HUDEP-2 (cell line): ENCODE measurements around the gene ANGPTL8.

Experiments
- DNase-seq, 76 experiments: peaks; one replicate each; lab custom pipeline; 2025; ENCODE audit not compliant: unreplicated experiment in 76 of 76; lab: John Stamatoyannopoulos, UW

Gene ANGPTL8

DNA sequence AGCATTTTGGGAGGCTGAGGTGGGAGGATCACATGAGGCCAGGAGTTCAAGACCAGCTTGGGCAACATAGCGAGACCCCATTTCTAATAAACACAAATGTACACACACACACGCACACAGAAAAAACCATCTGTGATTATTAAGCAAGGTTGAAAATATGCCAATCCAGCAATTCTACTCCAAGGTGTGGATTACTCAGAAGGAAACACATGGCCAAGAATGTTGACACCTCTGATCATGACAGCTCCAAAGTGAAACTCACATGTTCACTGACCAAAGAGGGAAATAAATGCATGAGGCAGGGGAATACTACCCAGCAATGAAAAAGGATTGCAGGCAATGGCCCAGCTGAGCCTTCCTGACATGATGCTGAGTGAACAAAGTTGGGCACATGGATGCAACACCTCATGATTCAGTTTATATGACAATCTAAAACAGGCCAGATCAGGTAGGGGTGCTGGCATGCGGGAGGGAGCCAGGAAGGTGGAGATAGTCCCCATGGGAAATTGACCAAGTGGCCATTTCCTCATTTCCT is 18.5 kb downstream of the ANGPTL8 start:
- DNase-seq, result no peak

DNA sequence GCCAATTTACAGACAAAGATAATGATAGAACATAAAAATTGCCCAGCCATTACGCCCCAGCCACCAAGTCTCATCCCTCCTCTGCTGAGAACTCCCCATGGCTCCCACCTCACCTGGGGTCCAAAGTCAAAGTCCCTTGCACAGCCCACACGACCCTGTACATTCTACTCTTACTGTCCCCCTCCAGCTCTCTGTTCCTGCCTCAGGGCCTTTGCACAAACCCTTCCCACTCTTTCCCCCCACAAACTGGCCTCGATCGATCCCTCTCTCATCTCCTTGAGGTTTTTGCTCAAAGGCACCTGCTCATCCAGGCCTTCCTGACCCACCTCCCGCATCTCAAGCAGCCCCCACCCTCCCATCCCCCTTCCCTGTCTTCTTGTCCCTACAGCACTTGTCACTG is 21.6 kb downstream of the ANGPTL8 start:
- DNase-seq, result no peak

DNA sequence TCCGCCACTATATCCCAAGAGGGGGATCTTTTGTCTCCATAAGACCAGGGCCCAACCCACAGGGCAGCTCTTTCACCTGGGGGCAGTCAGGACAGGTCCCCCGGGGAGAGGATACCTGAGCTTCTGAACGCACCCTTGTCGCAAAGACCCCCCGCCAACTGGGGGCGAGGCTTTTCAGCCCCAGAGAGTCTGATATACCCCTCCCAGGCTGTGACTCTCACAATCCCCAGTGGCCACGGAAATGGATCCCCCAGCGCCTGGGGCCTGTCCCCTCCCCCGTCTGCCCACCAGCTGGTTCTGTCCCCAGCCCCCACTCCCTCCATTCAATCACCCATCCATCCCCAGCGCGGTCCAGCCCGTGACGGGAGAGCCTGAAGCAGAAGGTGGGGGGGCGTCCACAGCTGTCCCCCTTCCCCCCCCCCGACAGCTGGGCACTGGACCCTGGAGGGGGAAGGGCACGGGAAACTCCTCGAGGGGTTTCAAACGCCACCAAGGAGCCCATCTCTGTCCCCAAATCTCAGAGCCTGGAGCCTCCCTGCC is 22.1 kb downstream of the ANGPTL8 start:
- no peak for DNase-seq

DNA sequence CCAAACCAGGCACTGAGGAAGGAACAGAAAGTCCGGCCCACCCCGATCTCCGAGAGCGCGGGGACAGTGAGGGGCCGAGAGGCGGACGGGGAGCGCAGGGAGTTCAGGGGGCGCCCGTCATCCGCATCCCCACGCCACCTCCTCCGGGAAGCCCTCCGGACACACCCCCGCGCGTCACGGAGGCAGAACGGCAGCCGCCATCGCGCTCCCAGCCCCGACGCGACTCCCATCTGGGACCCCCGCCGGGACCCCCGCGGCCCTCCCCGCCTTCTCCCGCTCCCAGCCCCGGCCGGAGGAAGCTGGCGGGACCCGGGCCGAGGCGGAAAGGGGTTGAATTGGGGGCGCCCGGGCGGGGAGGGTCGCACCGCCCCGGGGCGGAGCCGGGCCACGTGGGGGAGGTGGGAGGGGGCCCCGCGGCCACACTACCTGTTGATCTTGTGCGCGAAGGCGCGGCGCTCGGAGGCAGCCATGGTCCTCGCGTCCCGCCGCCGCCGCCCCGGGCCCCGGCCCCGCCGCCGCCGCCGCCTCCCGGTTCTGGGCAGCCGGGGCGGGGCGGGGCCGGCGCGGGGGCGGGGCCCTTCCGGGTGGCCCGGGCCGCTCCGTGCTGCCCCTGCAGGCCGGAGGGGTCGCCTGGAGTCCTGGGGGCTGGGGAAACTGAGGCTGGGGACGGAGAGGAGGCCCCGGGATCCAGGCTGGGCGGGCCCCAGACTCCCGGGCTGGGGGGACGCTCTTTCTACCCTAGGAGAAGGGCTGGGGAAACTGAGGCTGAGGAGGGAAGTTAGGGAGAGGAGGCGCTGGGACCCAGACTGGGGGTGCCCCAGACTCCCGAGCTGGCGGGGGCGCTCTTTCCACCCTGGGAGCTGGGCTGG is 22.8 kb downstream of the ANGPTL8 start, which contains the start of gene DOCK6:
Gene DOCK6 (minus strand): TSS at position 554 of the 869 bp plus-strand sequence. CDS start 84 bp downstream, at position 470.
- DNase-seq, result peak in 7 of 76 experiments; percentile 12 to 34 (median 22)

DNA sequence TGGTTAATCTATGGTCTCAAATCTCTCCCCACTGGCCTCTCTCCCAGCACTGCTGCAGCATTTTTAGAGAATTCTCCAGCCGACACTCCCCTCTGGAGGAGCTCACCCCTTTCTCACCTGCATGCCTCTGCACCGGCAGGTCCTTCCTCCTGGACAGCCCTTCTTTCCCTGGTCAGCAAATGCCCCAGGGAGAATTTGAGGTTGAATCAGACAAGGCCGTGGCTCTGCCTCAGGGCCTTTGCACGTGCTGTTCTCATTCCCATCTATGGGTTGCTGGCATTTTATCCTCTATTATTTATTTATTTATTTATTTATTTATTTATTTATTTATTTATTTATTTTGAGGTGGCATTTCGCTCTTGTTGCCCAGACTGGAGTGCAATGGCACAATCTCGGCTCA is 24.3 kb downstream of the ANGPTL8 start:
- no peak for DNase-seq

DNA sequence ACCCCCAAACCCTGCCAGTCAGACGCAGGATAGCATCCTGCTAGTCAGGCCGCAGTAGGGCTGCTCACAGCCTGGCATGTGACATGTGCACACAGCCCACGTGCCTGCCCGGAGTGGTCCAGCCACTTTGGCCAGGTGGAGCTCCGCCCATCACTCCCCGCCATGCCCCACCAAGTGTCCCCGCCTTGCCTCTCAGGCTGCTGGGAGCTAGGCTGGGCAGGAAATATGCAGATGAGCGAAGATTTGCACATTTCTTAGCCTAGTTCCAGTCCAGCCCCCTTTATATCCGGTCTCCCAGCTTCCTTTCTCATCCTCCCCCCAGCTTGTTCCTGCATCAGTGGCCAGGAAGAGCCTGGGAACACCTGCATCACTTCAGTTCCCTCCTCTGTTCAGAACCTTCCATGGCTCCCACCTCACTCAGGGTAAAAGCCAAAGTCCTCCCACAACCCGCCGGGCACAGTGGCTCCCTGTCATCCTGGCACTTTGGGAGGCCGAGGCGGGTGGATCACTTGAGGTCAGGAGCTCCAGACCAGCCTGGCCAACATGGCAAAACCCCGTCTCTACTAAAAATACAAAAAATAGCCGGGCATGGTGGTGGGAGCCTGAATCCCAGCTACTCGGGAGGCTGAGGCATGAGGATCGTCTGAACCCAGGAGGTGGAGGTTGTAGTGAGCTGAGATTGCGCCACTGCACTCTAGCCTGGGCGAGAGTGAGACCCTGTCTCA is 25.2 kb downstream of the ANGPTL8 start:
- no peak for DNase-seq

DNA sequence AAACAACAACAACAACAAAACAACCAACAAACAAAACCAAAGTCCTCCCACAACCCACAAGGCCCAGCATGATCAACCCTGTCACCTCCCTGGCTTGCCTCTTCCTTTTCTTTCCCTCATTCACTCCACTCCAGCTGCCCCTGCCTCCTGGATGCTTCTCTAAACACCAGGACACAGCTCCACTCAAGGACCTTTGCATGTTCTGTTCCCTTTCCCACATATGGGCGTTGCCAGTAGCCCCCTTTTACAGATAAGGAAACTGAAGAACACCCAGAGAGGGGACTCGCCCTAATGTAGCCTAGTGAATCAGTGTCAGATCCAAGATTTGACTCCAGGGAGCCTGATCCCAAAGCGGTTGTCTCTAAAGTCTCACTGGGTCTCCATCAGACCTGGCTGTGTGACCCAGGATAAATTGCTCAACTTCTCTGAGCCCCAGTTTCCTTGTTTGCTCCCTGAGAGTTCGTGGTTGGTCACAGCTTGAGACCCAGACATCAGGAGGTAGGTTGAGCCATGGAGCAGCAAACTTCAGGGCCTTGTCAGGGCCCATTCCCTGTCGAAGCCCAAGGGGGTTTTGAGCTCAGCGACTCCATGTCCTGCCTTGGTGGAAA is 25.9 kb downstream of the ANGPTL8 start:
- DNase-seq, result no peak

DNA sequence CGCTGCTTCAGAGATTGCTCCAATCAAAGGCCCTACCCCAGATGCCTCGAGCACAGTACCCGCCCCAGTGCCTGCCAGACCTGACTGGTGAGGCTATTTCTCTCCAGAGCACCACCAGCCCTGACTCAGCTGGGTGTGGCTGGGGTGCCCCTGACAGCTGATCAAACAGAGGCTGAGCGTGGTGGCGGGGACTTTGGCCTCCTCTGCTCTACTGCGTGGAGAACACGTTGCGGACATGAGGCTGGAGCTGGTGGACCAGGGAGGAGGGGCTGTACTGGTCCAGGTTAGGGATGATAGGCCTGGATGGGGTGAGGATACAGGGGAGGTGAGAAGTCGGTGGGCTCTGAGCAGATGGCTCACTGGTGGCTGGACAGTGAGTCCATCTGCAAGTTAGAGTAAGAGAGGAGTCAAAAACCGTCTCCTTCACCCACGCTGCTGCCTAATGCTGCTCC is 26.4 kb downstream of the ANGPTL8 start:
- DNase-seq, result peak in 36 of 76 experiments; percentile 6 to 64 (median 30)

DNA sequence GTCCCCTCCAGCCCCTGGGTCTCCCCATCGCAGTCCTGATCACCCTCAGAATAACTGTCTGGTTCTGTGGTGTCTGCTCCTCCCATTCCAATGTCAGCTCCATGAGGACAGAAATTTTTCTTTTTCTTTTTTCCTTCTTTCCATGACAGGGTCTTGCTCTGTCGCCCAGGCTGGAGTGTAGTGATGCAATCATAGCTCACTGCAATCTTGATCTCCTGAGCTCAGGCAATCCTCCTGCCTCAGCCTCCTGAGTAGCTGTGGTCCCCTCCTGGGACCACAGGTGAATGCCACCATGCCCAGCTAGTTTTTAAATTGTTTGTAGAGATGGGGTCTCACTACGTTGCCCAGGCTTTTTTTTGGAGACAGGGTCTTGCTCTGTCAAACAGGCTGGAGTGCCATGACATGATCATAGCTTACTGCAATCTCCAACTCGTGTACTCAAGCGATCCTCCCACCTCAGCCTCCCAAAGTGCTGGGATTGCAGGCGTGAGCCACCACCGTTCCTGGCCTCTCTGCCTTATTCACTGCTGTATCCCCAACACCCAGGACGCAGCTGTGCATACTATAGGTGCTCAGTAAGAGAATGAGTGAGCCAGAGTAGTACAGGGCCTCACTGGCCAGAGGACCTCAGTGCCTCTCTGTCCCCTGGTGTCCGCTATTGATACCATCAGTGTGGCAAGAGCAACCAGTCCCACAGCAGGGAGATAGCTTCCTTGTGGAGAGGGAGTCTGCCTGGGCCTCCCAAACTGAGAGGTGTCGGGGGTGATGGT is 28.1 kb downstream of the ANGPTL8 start:
- no peak for DNase-seq

DNA sequence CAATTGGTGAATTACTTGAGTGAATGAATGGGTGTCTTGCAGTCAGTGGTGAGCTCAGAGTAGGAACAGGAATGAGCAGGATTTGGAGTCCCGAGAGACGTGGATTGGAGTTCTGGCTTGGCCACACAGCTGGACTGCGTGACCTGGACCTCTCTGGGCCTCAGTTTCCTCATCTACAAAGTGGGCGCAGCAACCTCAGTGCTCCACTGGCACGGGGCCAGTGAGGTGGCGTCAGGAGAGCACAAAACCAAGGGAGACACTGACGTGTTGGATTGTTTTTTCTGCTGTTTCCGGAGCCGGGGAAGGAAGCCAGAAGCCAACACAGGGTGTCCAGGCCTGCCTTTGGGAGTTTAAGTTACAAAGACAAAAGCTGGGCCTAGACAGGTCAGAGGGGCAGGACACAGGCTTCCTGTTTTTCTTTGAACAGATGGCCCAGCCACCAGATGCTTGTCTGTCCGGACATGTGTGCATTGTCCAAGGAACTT is 29.4 kb downstream of the ANGPTL8 start:
- no peak for DNase-seq

DNA sequence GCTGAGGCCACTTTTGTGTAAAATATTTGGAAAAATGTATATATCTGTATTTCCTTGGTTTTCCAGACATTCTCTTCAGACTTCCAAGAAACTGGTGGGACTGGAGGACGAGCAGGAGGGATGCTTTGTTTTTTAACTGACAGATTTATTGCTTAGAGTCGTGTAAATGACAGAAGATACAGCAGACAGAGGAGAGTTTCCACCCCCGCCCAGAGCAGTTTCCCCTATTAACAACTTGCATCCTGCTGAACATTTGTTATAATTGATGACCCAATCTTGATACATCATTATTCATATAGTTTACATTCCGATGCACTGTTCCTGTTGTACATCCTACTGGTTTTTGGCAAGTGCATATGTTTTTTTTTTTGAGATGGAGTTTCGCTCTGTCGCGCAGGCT is 30.0 kb downstream of the ANGPTL8 start:
- DNase-seq, result no peak

DNA sequence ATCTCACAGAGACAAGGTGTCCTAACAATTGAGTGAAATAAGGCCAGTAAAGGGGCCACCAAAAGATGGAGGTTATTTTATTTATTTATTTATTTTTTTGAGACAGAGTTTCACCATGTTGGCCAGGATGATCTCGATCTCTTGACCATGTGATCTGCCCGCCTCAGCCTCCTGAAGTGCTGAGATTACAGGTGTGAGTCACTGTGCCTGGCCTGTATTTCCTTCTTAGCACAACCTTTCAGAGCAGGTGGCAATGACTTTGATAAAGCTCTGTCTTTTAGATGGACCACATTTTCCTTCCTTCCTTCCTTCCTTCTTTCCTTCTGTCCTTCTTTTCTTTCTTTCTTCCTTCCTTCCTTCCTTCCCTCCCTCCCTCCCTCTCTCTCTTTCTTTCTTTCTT is 33.9 kb downstream of the ANGPTL8 start:
- no peak for DNase-seq

DNA sequence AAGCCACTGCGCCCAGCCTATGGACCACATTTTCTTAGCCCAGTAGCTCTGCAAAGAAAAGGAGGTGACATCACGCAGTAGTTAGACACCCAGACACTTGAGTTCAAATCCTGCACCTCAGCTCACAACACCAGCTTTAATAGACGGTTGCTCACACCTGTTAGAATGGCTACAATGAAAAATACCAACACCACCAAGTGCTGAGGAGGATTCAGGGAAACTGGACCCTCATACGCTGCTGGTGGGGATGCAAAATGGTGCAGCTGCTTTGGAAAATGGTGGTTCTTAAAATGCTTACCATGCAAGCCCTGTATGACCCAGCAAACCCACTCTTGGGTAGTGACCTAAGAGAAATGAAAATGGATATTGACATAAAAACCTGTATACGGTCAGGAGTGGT is 34.6 kb downstream of the ANGPTL8 start:
- no peak for DNase-seq

DNA sequence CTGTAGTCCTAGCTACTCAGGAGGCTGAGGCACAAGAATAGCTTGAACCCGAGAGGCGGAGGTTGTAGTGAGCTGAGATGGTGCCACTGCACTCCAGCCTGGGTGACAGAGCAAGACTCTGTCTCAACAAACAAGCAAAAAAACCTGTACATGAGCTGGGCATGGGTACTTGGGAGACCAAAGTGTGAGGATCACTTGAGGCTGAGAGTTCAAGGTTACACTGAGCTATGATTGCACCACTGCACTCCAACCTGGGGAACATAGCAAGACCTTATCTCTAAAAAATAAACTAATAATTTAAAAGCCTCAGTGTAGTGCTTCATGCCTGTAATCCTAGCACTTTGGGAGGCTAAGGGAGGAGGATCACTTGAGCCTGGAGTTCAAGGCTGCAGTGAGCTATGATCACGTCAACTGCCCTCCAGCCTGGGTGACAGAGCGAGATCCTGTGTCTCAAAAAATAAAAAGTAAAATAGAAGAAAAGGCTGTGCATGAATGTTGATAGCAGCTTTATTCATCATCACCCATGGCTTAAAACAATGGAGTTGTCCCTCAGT is 35.2 kb downstream of the ANGPTL8 start:
- no peak for DNase-seq

DNA sequence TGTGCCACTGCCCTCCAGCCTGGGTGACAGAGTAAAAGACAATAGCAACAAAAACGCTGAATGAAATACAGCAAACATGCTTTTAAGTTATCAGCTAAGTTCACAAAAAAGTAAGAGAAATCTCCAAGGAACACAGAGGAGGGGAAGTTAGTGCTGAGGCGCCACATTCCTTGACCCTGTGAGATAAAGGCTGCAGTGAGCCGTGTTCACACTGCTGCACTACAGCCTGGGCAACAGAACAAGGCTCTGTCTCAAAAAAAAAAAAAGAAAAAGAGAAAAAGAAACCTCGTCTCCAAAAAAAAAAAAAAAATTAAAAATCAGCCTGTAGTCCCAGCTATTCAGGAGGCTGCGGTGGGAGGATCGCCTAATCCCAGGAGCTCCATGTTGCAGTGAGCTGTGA is 39.3 kb downstream of the ANGPTL8 start:
- DNase-seq, result no peak

DNA sequence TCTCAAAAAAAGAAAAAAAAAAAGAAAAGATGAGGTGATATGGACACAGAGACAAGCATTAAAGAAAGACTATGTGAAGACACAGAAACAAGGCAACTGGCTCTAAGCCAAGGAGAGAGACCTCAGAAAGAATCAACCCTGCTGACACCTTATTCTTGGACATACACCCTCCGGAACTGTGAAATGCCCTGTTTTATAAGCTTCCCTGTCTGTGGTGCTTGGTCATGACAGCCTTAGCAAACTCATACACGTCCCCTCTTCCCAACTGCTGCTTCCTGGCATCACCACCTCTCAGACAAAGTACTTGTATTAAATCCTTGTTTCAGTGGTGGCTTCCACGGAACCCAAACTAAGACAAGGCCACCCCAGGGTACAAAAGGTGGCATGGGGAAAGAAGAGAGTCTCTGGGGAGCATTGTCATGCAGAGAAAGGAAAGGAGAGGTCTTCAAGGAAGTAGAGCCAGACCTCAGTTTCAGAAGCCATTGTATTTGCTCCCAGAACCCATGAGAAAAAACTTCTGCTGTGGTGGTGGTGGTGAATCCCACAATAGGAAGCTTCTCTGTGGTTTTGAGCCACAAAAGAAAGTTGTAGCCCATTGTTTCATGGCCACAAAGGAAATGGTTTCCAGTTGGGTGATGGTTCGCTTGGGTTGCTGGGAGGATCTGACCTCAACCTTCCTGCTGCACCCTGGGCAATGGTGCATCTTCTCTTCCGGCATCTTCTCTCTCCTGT is 40.3 kb downstream of the ANGPTL8 start:
- no peak for DNase-seq

DNA sequence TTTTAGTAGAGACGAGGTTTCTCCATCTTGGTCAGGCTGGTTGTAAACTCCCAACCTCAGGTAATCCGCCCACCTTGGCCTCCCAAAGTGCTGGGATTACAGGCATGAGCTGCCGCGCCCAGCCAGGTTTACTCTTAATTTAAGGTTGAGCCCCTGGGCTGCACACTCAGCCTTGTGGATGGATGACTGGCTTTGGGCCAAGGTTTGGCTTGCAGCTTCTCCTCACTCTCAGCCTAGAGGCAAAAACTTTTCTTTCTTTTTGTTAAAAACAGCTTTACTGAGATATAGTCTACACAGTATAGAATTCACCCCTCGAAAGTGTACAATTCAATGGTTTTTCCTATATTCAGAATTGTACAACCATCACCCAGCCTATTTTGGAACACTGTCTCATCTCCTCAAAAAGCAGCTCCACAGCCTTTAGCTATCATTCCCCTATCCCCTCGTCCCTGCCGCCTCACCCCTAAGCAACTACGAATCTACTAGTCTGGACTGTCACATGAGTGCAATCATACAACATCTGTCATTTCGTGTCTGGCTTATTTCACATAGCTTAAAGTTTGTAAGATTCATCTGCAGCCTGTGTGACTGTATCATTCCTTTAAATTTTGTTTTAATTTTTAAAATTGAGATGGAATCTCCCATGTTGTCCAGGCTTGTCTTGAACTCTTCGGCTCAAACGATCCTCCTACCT is 42.1 kb downstream of the ANGPTL8 start:
- DNase-seq, result no peak

DNA sequence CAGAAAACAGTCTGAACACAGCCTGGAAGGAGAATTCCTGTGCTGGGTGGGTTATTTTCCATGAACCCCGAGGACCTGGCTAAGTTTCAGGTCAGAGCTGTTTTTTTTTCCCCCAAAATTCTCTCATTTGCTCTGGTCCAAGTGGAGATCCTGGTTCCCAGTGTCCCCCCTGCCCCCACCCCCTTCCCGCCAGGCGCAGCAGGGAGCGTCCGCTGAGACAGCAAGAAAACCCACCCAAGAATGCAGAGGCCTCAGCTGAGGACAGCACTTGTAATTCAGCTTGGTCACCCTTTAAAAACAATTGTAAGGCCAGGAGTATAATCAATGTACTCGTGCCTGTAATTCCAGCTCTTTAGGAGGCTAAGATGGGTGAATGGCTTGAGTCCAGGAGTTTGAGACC is 45.1 kb downstream of the ANGPTL8 start:
- no peak for DNase-seq
